Activated CD8-positive, alpha-beta memory T cell treated with anti-CD3 and anti-CD28 coated beads for 48 hours (primary cell): ENCODE results near the gene MICAL3.

Source experiments
- DNase-seq, 3 experiments: peaks; one replicate each; pipeline ENCODE4 v3.0.0-alpha.2; 2020; ENCODE audit warnings: low read depth in 2 of 3, low spot score in 2 of 3

Gene MICAL3

GRCh38 chr22:17825876-17826550, 198.3 kb downstream of the MICAL3 start:
- no peak for DNase-seq

GRCh38 chr22:17824457-17824856, 199.9 kb downstream of the MICAL3 start:
- DNase-seq, result no peak

- no peak for DNase-seq
Measured at GRCh38 chr22:17823964-17824363, 200.4 kb downstream of the MICAL3 start.

GRCh38 chr22:17823226-17823625, 201.1 kb downstream of the MICAL3 start:
- no peak for DNase-seq

- no peak for DNase-seq
Measured at GRCh38 chr22:17822087-17822486, 202.3 kb downstream of the MICAL3 start.

- no peak for DNase-seq
Measured at GRCh38 chr22:17820879-17821439, 203.4 kb downstream of the MICAL3 start.

GRCh38 chr22:17818649-17819048, 205.7 kb downstream of the MICAL3 start:
- no peak for DNase-seq

GRCh38 chr22:17818180-17818579, 206.2 kb downstream of the MICAL3 start:
- DNase-seq, result no peak

GRCh38 chr22:17817511-17818065, 206.8 kb downstream of the MICAL3 start:
- DNase-seq, result no peak

- no peak for DNase-seq
Measured at GRCh38 chr22:17817079-17817478, 207.3 kb downstream of the MICAL3 start.

GRCh38 chr22:17816649-17817048, 207.7 kb downstream of the MICAL3 start:
- no peak for DNase-seq

GRCh38 chr22:17815703-17816254, 208.6 kb downstream of the MICAL3 start:
- no peak for DNase-seq

GRCh38 chr22:17814830-17815229, 209.5 kb downstream of the MICAL3 start:
- DNase-seq, result no peak

- no peak for DNase-seq
Measured at GRCh38 chr22:17814084-17814483, 210.3 kb downstream of the MICAL3 start.

GRCh38 chr22:17811119-17811518, 213.2 kb downstream of the MICAL3 start:
- no peak for DNase-seq

- DNase-seq, result no peak
Measured at GRCh38 chr22:17810570-17811116, 213.7 kb downstream of the MICAL3 start.

- DNase-seq, result no peak
Measured at GRCh38 chr22:17808693-17809403, 215.5 kb downstream of the MICAL3 start.

- no peak for DNase-seq
Measured at GRCh38 chr22:17807578-17808410, 216.6 kb downstream of the MICAL3 start.

- no peak for DNase-seq
Measured at GRCh38 chr22:17807086-17807485, 217.3 kb downstream of the MICAL3 start.

- no peak for DNase-seq
Measured at GRCh38 chr22:17806437-17806836, 217.9 kb downstream of the MICAL3 start.
